ENCODE results near the gene TET1. TPM values are rescaled to one million over a fixed set of nuclear protein-coding genes. Genes with fewer than 3 reads are reported as not detected.
"Not testable (repeated sequence)": the region's sequence is repeated elsewhere in the genome, so short reads cannot be mapped to it uniquely, and the experiment has no call there.

Gene TET1
- total RNA-seq, 2 experiments from 2014 or later = 3.3 to 3.4 TPM

DNA sequence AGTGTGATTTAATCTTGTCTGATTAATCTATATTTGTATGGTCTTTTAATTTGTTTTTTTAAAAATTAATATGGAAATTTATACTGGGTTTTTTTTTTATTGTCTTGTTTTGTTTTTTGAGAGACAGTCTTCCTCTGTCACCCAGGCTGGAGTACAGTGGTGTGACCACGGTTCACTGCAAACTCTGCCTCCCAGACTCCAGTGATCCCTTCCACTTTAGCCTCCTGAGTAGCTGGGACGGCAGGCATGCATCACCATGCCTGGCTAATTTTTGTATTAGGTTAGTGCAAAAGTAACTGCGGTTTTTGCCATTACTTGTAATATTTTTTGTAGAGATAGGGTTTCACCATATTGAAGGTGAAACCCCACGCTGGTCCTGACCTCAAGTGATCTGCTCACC, 73.1 kb downstream of the TET1 start:
- DNase-seq (ENCODE audit: low spot score) = no peak
- BruUV-seq (replicated peaks) = no TSS peak
- no peak overlapping the region for H3K4me2 ChIP-seq (ENCODE audit: low read length)
- intact Hi-C loops (cut with micrococcal nuclease; ENCODE audit: unreplicated experiment) = no loop called here
- H4K20me1 ChIP-seq (ENCODE audit: insufficient read depth, low read length) = no peaks in the 10 kb centered on the region
- TF ChIP-seq EZH2phosphoT487 (IDR thresholded peaks at IDR 0.05; ENCODE audit: borderline replicate concordance, low read depth, low read length) = no peak
- no peak for TF ChIP-seq CTCF (conservative IDR thresholded peaks at IDR 0.05; ENCODE audit: low read length)
- CTCF ChIA-PET (ENCODE audit: unreplicated experiment) = no interaction called here
- H3K36me3 ChIP-seq (ENCODE audit: insufficient read depth, low read length) = no peaks in the 10 kb centered on the region
- H3K27ac ChIP-seq (ENCODE audit: low read depth, low read length, poor library complexity, severe bottlenecking) = no peak overlapping the region
- H2AFZ ChIP-seq (ENCODE audit: low read length) = no peak overlapping the region
- no peak overlapping the region for H3K4me3 ChIP-seq (ENCODE audit: low read depth, low read length, poor library complexity, severe bottlenecking)
- no peaks in the 10 kb centered on the region for H3K9me2 ChIP-seq (ENCODE audit: insufficient read depth, low read length)
- no peaks in the 10 kb centered on the region for H3K4me1 ChIP-seq (ENCODE audit: insufficient read depth, low read length, poor library complexity, severe bottlenecking)
- POLR2A ChIA-PET = interaction anchor here (0.6 to 0.7 kb wide), 2 partner anchors 78 to 305 kb away, joined by 3 to 8 read pairs; no protein-coding TSS in a partner anchor
- no peaks in the 10 kb centered on the region for H3K9me3 ChIP-seq (ENCODE audit: low read length)
- H3K79me2 ChIP-seq (ENCODE audit: insufficient read depth, low read depth, low read length) = no peaks in the 10 kb centered on the region

GRCh38 chr10:68633816-68634466, 73.8 kb downstream of the TET1 start:
- intact Hi-C loops (cut with micrococcal nuclease; ENCODE audit: unreplicated experiment) = no loop called here
- Histone ChIP-seq H2AFZ (ENCODE audit: low read length) (no peak overlapping the region), H3K36me3 (ENCODE audit: insufficient read depth, low read length) (no peaks in the 10 kb centered on the region), H3K4me2 (ENCODE audit: low read length) (no peak overlapping the region), H4K20me1 (ENCODE audit: insufficient read depth, low read length) (no peaks in the 10 kb centered on the region), H3K4me1 (ENCODE audit: insufficient read depth, low read length, poor library complexity, severe bottlenecking) (no peaks in the 10 kb centered on the region), H3K9me3 (ENCODE audit: low read length) (no peaks in the 10 kb centered on the region), H3K79me2 (ENCODE audit: insufficient read depth, low read depth, low read length) (no peaks in the 10 kb centered on the region), H3K27ac (ENCODE audit: low read depth, low read length, poor library complexity, severe bottlenecking) (no peak overlapping the region), H3K9me2 (ENCODE audit: insufficient read depth, low read length) (no peaks in the 10 kb centered on the region), H3K4me3 (ENCODE audit: low read depth, low read length, poor library complexity, severe bottlenecking) (no peak overlapping the region)
- ChIA-PET POLR2A (interaction anchor here (0.6 kb wide), 1 partner anchor 77 kb away, joined by 3 read pairs; no protein-coding TSS in a partner anchor), CTCF (ENCODE audit: unreplicated experiment) (no interaction called here)
- TF ChIP-seq CTCF (conservative IDR thresholded peaks at IDR 0.05; ENCODE audit: low read length) (no peak), EZH2phosphoT487 (IDR thresholded peaks at IDR 0.05; ENCODE audit: borderline replicate concordance, low read depth, low read length) (no peak)
- DNase-seq (ENCODE audit: low spot score) = no peak
- BruUV-seq (replicated peaks) = no TSS peak

- intact Hi-C loops (cut with micrococcal nuclease; ENCODE audit: unreplicated experiment) = no loop called here
- Histone ChIP-seq H3K4me3 (ENCODE audit: low read depth, low read length, poor library complexity, severe bottlenecking) (no peak overlapping the region), H4K20me1 (ENCODE audit: insufficient read depth, low read length) (no peaks in the 10 kb centered on the region), H3K36me3 (ENCODE audit: insufficient read depth, low read length) (no peaks in the 10 kb centered on the region), H3K9me3 (ENCODE audit: low read length) (no peaks in the 10 kb centered on the region), H3K79me2 (ENCODE audit: insufficient read depth, low read depth, low read length) (no peaks in the 10 kb centered on the region), H3K27ac (ENCODE audit: low read depth, low read length, poor library complexity, severe bottlenecking) (no peak overlapping the region), H3K4me2 (ENCODE audit: low read length) (no peak overlapping the region), H2AFZ (ENCODE audit: low read length) (no peak overlapping the region), H3K4me1 (ENCODE audit: insufficient read depth, low read length, poor library complexity, severe bottlenecking) (no peaks in the 10 kb centered on the region), H3K9me2 (ENCODE audit: insufficient read depth, low read length) (no peaks in the 10 kb centered on the region)
- POLR2A ChIA-PET = no interaction called here
- DNase-seq (ENCODE audit: low spot score) = no peak
- CTCF ChIA-PET (ENCODE audit: unreplicated experiment) = no interaction called here
- BruUV-seq (replicated peaks) = no TSS peak
- TF ChIP-seq EZH2phosphoT487 (IDR thresholded peaks at IDR 0.05; ENCODE audit: borderline replicate concordance, low read depth, low read length) = no peak
- TF ChIP-seq CTCF (conservative IDR thresholded peaks at IDR 0.05; ENCODE audit: low read length) = no peak
Measured at GRCh38 chr10:68636335-68636734, 76.2 kb downstream of the TET1 start.

DNA sequence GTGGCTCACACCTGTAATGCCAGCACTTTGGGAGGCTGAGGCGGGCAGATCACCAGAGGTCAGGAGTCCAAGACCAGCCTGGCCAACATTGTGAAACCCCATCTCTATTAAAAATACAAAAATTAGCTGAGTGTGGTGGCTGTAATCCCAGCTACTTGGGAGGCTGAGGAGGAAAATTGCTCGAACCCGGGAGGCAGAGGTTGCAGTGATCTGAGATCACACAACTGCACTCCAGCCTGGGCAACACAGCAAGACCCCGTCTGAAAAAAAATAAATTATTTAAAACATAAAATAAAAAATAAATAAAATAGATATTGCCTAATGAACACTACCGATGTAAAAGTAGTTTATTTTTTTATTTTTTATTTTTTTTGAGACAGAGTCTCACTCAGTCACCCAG, 83.4 kb downstream of the TET1 start:
- H4K20me1 ChIP-seq (ENCODE audit: insufficient read depth, low read length); H3K79me2 ChIP-seq (ENCODE audit: insufficient read depth, low read depth, low read length); CTCF ChIA-PET (ENCODE audit: unreplicated experiment); H3K9me3 ChIP-seq (ENCODE audit: low read length); DNase-seq (ENCODE audit: low spot score); BruUV-seq (replicated peaks); H3K9me2 ChIP-seq (ENCODE audit: insufficient read depth, low read length); intact Hi-C loops (cut with micrococcal nuclease; ENCODE audit: unreplicated experiment); H3K4me1 ChIP-seq (ENCODE audit: insufficient read depth, low read length, poor library complexity, severe bottlenecking); H3K4me3 ChIP-seq (ENCODE audit: low read depth, low read length, poor library complexity, severe bottlenecking); H3K36me3 ChIP-seq (ENCODE audit: insufficient read depth, low read length); H2AFZ ChIP-seq (ENCODE audit: low read length); H3K27ac ChIP-seq (ENCODE audit: low read depth, low read length, poor library complexity, severe bottlenecking); H3K4me2 ChIP-seq (ENCODE audit: low read length): not testable (repeated sequence)
- POLR2A ChIA-PET = interaction anchor here (0.6 to 0.7 kb wide), 3 partner anchors 9 to 504 kb away, joined by 3 to 5 read pairs (median 3); no protein-coding TSS in a partner anchor
